HUES64 (cell line): Measurements from ENCODE around the gene MYO1F.

Source experiments
- H3K27ac ChIP-seq: 2 replicates; pipeline ENCODE4 v1.7.0; 2013; ENCODE audit warnings: low read depth, low read length, inconsistent platforms
- H3K27me3 ChIP-seq: 2 replicates; pipeline ENCODE4 v1.6.1; 2013; ENCODE audit warnings: mild to moderate bottlenecking, low read length; ENCODE audit not compliant: insufficient read depth
- H3K36me3 ChIP-seq: 2 replicates; pipeline ENCODE4 v1.6.1; 2013; ENCODE audit warnings: mild to moderate bottlenecking, low read length; ENCODE audit not compliant: insufficient read depth
- H3K4me1 ChIP-seq: 2 replicates; pipeline ENCODE4 v1.6.1; 2013; ENCODE audit warnings: mild to moderate bottlenecking, low read length, moderate library complexity; ENCODE audit not compliant: insufficient read depth
- H3K4me3 ChIP-seq: 2 replicates; pipeline ENCODE4 v1.5.1; 2013; ENCODE audit warnings: mild to moderate bottlenecking, low read length, moderate library complexity
- H3K9ac ChIP-seq: 2 replicates; pipeline ENCODE4 v1.6.1; 2013; ENCODE audit warnings: mild to moderate bottlenecking, low read depth, low read length
- H3K9me3 ChIP-seq: 2 replicates; pipeline ENCODE4 v1.6.1; 2013; ENCODE audit warnings: low read depth, low read length; ENCODE audit not compliant: insufficient read depth
- WGBS: fragments of 150-250, 120-280 bp; methylation state at CpG from one replicate; pipeline ENCODE4 v1.1.7; 2013; ENCODE audit warnings: missing lambda C conversion rate; 5-methylcytosine and 5-hydroxymethylcytosine counted together

MYO1F gene

GRCh38 chr19:8489561-8490394 lies 87.5 kb downstream of the MYO1F start:
- no peak overlapping the region for H3K4me3 ChIP-seq
- H3K9me3 ChIP-seq: no peaks in the 10 kb centered on the region
- no peaks in the 10 kb centered on the region for H3K27me3 ChIP-seq
- no peak overlapping the region for H3K27ac ChIP-seq
- no peaks in the 10 kb centered on the region for H3K4me1 ChIP-seq
- H3K9ac ChIP-seq: no peak overlapping the region; the same call in 1 of the 2 replicates
- peaks cover 45% of the 10 kb centered on the region for H3K36me3 ChIP-seq
- 92% methylated on average over 25 of the region's 25 CpGs for WGBS

- no peak overlapping the region for H3K9ac ChIP-seq
These were observed 88.9 kb downstream of the MYO1F start for GRCh38 chr19:8488365-8488764.

GRCh38 chr19:8487137-8487851 lies 89.9 kb downstream of the MYO1F start:
- Histone ChIP-seq H3K9me3 (no peaks in the 10 kb centered on the region), H3K4me3 (no peak overlapping the region), H3K27ac (no peak overlapping the region), H3K36me3 (peaks cover 68% of the 10 kb centered on the region), H3K4me1 (no peaks in the 10 kb centered on the region), H3K27me3 (no peaks in the 10 kb centered on the region), H3K9ac (no peak overlapping the region)
- WGBS: 95% methylated on average over 13 of the region's 13 CpGs

More at GRCh38 chr19:8488365-8488764, 88.9 kb downstream of the MYO1F start:
- no peak overlapping the region for H3K4me3 ChIP-seq
- peaks cover 57% of the 10 kb centered on the region for H3K36me3 ChIP-seq
- H3K4me1 ChIP-seq: no peaks in the 10 kb centered on the region
- no peaks in the 10 kb centered on the region for H3K27me3 ChIP-seq
- H3K27ac ChIP-seq: no peak overlapping the region
- WGBS: 81% methylated on average over 15 of the region's 15 CpGs
- H3K9me3 ChIP-seq: no peaks in the 10 kb centered on the region

- Histone ChIP-seq H3K4me3 (no peak overlapping the region), H3K4me1 (no peaks in the 10 kb centered on the region), H3K9ac (no peak overlapping the region), H3K36me3 (peaks cover 71% of the 10 kb centered on the region), H3K27ac (no peak overlapping the region), H3K27me3 (no peaks in the 10 kb centered on the region), H3K9me3 (no peaks in the 10 kb centered on the region)
- WGBS: 96% methylated on average over 16 of the region's 16 CpGs
These were observed 90.5 kb downstream of the MYO1F start for GRCh38 chr19:8486661-8487136.

GRCh38 chr19:8485561-8486371 lies 91.5 kb downstream of the MYO1F start:
- Histone ChIP-seq H3K27ac (no peak overlapping the region), H3K36me3 (peaks cover 81% of the 10 kb centered on the region), H3K9ac (no peak overlapping the region), H3K9me3 (no peaks in the 10 kb centered on the region), H3K4me3 (no peak overlapping the region), H3K4me1 (no peaks in the 10 kb centered on the region), H3K27me3 (no peaks in the 10 kb centered on the region)
- WGBS: 97% methylated on average over 62 of the region's 62 CpGs

GRCh38 chr19:8484331-8484894 lies 92.8 kb downstream of the MYO1F start:
- Histone ChIP-seq H3K36me3 (peaks cover 87% of the 10 kb centered on the region), H3K4me1 (no peaks in the 10 kb centered on the region), H3K4me3 (no peak overlapping the region), H3K9ac (no peak overlapping the region), H3K27me3 (no peaks in the 10 kb centered on the region), H3K9me3 (no peaks in the 10 kb centered on the region), H3K27ac (no peak overlapping the region)
- 96% methylated on average over 18 of the region's 18 CpGs for WGBS

- 94% methylated on average over 8 of the region's 8 CpGs for WGBS
- H3K4me1 ChIP-seq: no peaks in the 10 kb centered on the region
These were observed 94.1 kb downstream of the MYO1F start for GRCh38 chr19:8483165-8483564.

GRCh38 chr19:8482696-8483095 lies 94.5 kb downstream of the MYO1F start:
- H3K27ac ChIP-seq: no peak overlapping the region
- H3K9me3 ChIP-seq: no peaks in the 10 kb centered on the region
- peaks cover 88% of the 10 kb centered on the region for H3K36me3 ChIP-seq
- H3K9ac ChIP-seq: no peak overlapping the region
- H3K4me3 ChIP-seq: no peak overlapping the region
- H3K27me3 ChIP-seq: no peaks in the 10 kb centered on the region
- H3K4me1 ChIP-seq: no peaks in the 10 kb centered on the region
- 97% methylated on average over 11 of the region's 11 CpGs for WGBS

More at GRCh38 chr19:8483165-8483564, 94.1 kb downstream of the MYO1F start:
- Histone ChIP-seq H3K9ac (no peak overlapping the region), H3K4me3 (no peak overlapping the region), H3K36me3 (peaks cover 88% of the 10 kb centered on the region), H3K27ac (no peak overlapping the region), H3K9me3 (no peaks in the 10 kb centered on the region), H3K27me3 (no peaks in the 10 kb centered on the region)

- 94% methylated on average over 6 of the region's 6 CpGs for WGBS
- Histone ChIP-seq H3K9me3 (no peaks in the 10 kb centered on the region), H3K4me3 (no peak overlapping the region), H3K27ac (no peak overlapping the region), H3K36me3 (peaks cover 88% of the 10 kb centered on the region), H3K27me3 (no peaks in the 10 kb centered on the region), H3K4me1 (no peaks in the 10 kb centered on the region), H3K9ac (no peak overlapping the region)
These were observed 95.6 kb downstream of the MYO1F start for GRCh38 chr19:8481616-8482015.

GRCh38 chr19:8481201-8481600 lies 96.0 kb downstream of the MYO1F start:
- H3K4me1 ChIP-seq: no peaks in the 10 kb centered on the region
- no peaks in the 10 kb centered on the region for H3K27me3 ChIP-seq
- no peak overlapping the region for H3K9ac ChIP-seq
- no peak overlapping the region for H3K27ac ChIP-seq
- H3K4me3 ChIP-seq: no peak overlapping the region
- peaks cover 88% of the 10 kb centered on the region for H3K36me3 ChIP-seq
- WGBS: 96% methylated on average over 11 of the region's 11 CpGs
- no peaks in the 10 kb centered on the region for H3K9me3 ChIP-seq
